Panc1 (cell line): ENCODE data around the gene DPP7. TPM values are rescaled to one million over a fixed set of nuclear protein-coding genes. Genes with fewer than 3 reads are reported as not detected.

ENCODE experiments used
- ATAC-seq: fragments of 200-7000 bp; cut with Tn5 transposase; 2 replicates; pipeline ENCODE4 v1.9.1; 2020; ENCODE audit warnings: mild to moderate bottlenecking, moderate library complexity
- BruUV-seq: library from RNA; stranded (reverse); fragments of 400-500 nt; replicated peaks from 2 replicates; lab custom pipeline; 2021; lab: Mats Ljungman, UMichigan
- CTCF ChIA-PET: fragments of 300-600 bp; sonication (Branson Sonifier 250); formaldehyde crosslinking; loops from one replicate; lab custom pipeline; 2022; ENCODE audit warnings: antibody characterized with exemption; lab: Charles Lee
- POLR2A ChIA-PET: fragments of 300-600 bp; sonication (Branson Sonifier 250); formaldehyde crosslinking; loops from one replicate; lab custom pipeline; 2022; ENCODE audit warnings: antibody characterized with exemption; lab: Charles Lee
- DNase-seq: peaks from one replicate; pipeline ENCODE4 v3.0.0-alpha.2; 2010; ENCODE audit warnings: low read depth, low spot score
- H3K27ac ChIP-seq: 2 replicates; pipeline ENCODE4 v1.5.1; 2011; ENCODE audit warnings: mild to moderate bottlenecking, low read length, inconsistent platforms
- H3K27me3 ChIP-seq: fragments of 200-500 bp; sonication (Bioruptor generic); 2 replicates; pipeline ENCODE4 v1.6.0; 2014; ENCODE audit warnings: low read length, inconsistent platforms; ENCODE audit not compliant: control insufficient read depth, insufficient read depth
- H3K36me3 ChIP-seq: fragments of 200-500 bp; sonication (Bioruptor generic); 2 replicates; pipeline ENCODE4 v1.5.1; 2014; ENCODE audit warnings: inconsistent platforms, mild to moderate bottlenecking, low read length, moderate library complexity; ENCODE audit not compliant: control insufficient read depth, insufficient read depth
- H3K4me1 ChIP-seq: 2 replicates; pipeline ENCODE4 v1.5.1; 2011; ENCODE audit warnings: inconsistent platforms, mild to moderate bottlenecking, low read length, moderate library complexity; ENCODE audit not compliant: control insufficient read depth, insufficient read depth
- H3K4me3 ChIP-seq, 2 experiments: 2 replicates each; pipeline ENCODE4 v1.5.1; 2011 to 2012; ENCODE audit warnings: low read depth in 2 of 2, low read length in 2 of 2, mild to moderate bottlenecking in 2 of 2, inconsistent platforms in 1 of 2, moderate library complexity in 1 of 2
- H3K9me3 ChIP-seq: fragments of 200-500 bp; sonication (Bioruptor generic); 2 replicates; pipeline ENCODE4 v1.5.1; 2014; ENCODE audit warnings: low read depth, mild to moderate bottlenecking, inconsistent platforms, low read length, moderate library complexity; ENCODE audit not compliant: control insufficient read depth, insufficient read depth
- CTCF ChIP-seq: fragments of 450-650 bp; IDR thresholded peaks from 2 replicates; pipeline ENCODE4 v1.5.1; 2017; ENCODE audit warnings: mild to moderate bottlenecking
- POLR2AphosphoS5 ChIP-seq: IDR thresholded peaks from 2 replicates; pipeline ENCODE4 v1.6.1; 2012; ENCODE audit warnings: mild to moderate bottlenecking, low read depth, low read length, moderate library complexity
- REST ChIP-seq, 2 experiments: IDR thresholded peaks; 2 replicates each; pipeline ENCODE4 v1.6.1; 2011 to 2012; ENCODE audit warnings: low read depth in 2 of 2, control low read depth in 1 of 2, low read length in 1 of 2, mild to moderate bottlenecking in 1 of 2, moderate library complexity in 1 of 2; ENCODE audit not compliant: insufficient read depth in 1 of 2
- SIN3A ChIP-seq: IDR thresholded peaks from 2 replicates; pipeline ENCODE4 v1.6.1; 2012; ENCODE audit warnings: low read depth, mild to moderate bottlenecking, low read length, moderate library complexity, borderline replicate concordance; ENCODE audit not compliant: insufficient read depth
- TCF7L2 ChIP-seq: IDR thresholded peaks from 2 replicates; pipeline ENCODE4 v1.6.1; 2011; ENCODE audit warnings: mild to moderate bottlenecking, low read depth, low read length, inconsistent platforms
- in situ Hi-C: cut with HindIII; loops from 2 replicates; pipeline ENCODE4 v1.10.0; 2016; ENCODE audit warnings: low sequenced_read_pairs, low pct_unique_long_range_greater_than_20kb
- intact Hi-C: fragments of 100-400 bp; cut with micrococcal nuclease; formaldehyde crosslinking; loops from one replicate; pipeline ENCODE4 v1.10.0; 2022; ENCODE audit not compliant: unreplicated experiment
- total RNA-seq: library from RNA; stranded (reverse); gene quantifications from one replicate; pipeline ENCODE4 v1.2.1, GENCODE V29; 2021; ENCODE audit not compliant: unreplicated experiment

Gene DPP7
- total RNA-seq, 1 experiment from 2014 or later, result 236 TPM

- no TSS peak for BruUV-seq
- Histone ChIP-seq H3K27me3 (no peaks in the 10 kb centered on the region), H3K36me3 (no peaks in the 10 kb centered on the region), H3K9me3 (no peaks in the 10 kb centered on the region), H3K27ac (no peak overlapping the region), H3K4me3 (no peak overlapping the region), H3K4me1 (no peaks in the 10 kb centered on the region)
- ChIA-PET POLR2A (interaction anchor here (0.6 kb wide), 1 partner anchor 9 kb away, joined by 6 read pairs; no protein-coding TSS in a partner anchor), CTCF (interaction anchor here (0.6 kb wide), 1 partner anchor 18 kb away, joined by 4 read pairs; no protein-coding TSS in a partner anchor)
- intact Hi-C loops (no loop called here), in situ Hi-C loops (no loop called here)
- ATAC-seq, result no peak
- TF ChIP-seq POLR2AphosphoS5, result no peak
- no peak for TF ChIP-seq TCF7L2
- TF ChIP-seq REST (IDR thresholded peaks at IDR 0.05; ENCODE audit: insufficient read depth in 1 of 2, low read depth in 2 of 2, low read length in 1 of 2), result no peak
- no peak for TF ChIP-seq CTCF
- TF ChIP-seq SIN3A, result no peak
- no peak for DNase-seq
These were observed 25.8 kb upstream of the DPP7 start for GRCh38 chr9:137140151-137141012.

GRCh38 chr9:137139468-137140150 lies 25.1 kb upstream of the DPP7 start:
- no peaks in the 10 kb centered on the region for H3K36me3 ChIP-seq
- intact Hi-C loops (no loop called here), in situ Hi-C loops (no loop called here)
- no TSS peak for BruUV-seq
- H3K9me3 ChIP-seq, result no peaks in the 10 kb centered on the region
- ChIA-PET POLR2A (interaction anchor here (0.6 kb wide), 1 partner anchor 9 kb away, joined by 6 read pairs; no protein-coding TSS in a partner anchor), CTCF (no interaction called here)
- no peaks in the 10 kb centered on the region for H3K27me3 ChIP-seq
- no peak overlapping the region for H3K27ac ChIP-seq
- DNase-seq (no peak), ATAC-seq (no peak)
- TF ChIP-seq TCF7L2 (no peak), POLR2AphosphoS5 (no peak), CTCF (no peak), REST (IDR thresholded peaks at IDR 0.05; ENCODE audit: insufficient read depth in 1 of 2, low read depth in 2 of 2, low read length in 1 of 2) (peak in 1 of 2 experiments; percentile 52; a peak in 1 of 4 replicates)
- H3K4me1 ChIP-seq, result no peaks in the 10 kb centered on the region
- H3K4me3 ChIP-seq, result no peak overlapping the region
